SKM-1 (cell line): ENCODE results near the gene SRRT.

Source experiments
- DNase-seq: peaks from one replicate; lab custom pipeline; 2025; ENCODE audit not compliant: unreplicated experiment; lab: John Stamatoyannopoulos, UW

The SRRT gene, protein sequence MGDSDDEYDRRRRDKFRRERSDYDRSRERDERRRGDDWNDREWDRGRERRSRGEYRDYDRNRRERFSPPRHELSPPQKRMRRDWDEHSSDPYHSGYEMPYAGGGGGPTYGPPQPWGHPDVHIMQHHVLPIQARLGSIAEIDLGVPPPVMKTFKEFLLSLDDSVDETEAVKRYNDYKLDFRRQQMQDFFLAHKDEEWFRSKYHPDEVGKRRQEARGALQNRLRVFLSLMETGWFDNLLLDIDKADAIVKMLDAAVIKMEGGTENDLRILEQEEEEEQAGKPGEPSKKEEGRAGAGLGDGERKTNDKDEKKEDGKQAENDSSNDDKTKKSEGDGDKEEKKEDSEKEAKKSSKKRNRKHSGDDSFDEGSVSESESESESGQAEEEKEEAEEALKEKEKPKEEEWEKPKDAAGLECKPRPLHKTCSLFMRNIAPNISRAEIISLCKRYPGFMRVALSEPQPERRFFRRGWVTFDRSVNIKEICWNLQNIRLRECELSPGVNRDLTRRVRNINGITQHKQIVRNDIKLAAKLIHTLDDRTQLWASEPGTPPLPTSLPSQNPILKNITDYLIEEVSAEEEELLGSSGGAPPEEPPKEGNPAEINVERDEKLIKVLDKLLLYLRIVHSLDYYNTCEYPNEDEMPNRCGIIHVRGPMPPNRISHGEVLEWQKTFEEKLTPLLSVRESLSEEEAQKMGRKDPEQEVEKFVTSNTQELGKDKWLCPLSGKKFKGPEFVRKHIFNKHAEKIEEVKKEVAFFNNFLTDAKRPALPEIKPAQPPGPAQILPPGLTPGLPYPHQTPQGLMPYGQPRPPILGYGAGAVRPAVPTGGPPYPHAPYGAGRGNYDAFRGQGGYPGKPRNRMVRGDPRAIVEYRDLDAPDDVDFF

DNA sequence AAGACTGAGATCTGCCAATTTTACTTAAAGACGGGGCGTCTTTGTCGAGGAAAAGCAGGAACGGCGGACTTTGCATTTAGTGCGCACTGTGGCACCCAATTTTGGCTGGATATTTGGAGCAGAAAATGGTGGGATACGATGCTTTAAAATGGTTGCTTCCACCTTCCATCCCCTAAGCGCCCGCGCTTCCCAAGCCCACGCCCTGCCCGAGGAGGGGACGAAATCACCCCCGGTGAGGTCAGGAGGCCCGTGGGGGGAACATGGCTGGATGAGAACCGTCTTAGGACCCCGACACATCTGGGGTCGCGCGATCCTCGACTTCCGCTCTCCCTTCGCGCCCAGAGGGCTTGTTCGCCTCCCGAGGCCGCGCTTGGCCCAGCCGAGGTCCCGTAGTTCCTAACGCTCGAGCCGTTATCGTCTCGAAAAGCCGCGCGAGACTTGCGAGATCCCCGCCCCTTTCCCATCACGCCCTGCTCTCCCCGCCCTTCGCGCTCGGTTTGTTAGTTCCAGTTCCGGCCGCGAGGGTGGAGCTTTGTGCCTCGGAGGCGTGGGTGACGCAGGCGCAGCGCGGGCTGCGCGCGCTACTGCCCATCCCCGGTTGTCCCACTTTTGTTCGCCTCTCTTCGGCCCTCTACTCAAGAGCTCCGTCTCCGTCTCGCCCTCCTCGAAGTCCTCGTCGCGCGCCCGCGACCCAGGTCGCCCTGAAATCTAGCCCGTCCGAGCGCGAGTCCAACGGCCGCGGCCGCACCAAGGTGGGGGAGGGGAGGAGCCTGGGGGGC, at the start of gene SRRT:
SRRT (plus strand) TSS at position 527 of the 779 bp plus-strand sequence. CDS start 488 bp downstream, outside the sequence.
- peak; percentile 98 for DNase-seq

GRCh38 chr7:100825215-100825671, 49.7 kb upstream of the SRRT start:
- DNase-seq = no peak

GRCh38 chr7:100825751-100826513, 49.0 kb upstream of the SRRT start:
- peak; percentile 18 for DNase-seq

- no peak for DNase-seq
These were observed 48.2 kb upstream of the SRRT start for GRCh38 chr7:100826514-100827329.

DNA sequence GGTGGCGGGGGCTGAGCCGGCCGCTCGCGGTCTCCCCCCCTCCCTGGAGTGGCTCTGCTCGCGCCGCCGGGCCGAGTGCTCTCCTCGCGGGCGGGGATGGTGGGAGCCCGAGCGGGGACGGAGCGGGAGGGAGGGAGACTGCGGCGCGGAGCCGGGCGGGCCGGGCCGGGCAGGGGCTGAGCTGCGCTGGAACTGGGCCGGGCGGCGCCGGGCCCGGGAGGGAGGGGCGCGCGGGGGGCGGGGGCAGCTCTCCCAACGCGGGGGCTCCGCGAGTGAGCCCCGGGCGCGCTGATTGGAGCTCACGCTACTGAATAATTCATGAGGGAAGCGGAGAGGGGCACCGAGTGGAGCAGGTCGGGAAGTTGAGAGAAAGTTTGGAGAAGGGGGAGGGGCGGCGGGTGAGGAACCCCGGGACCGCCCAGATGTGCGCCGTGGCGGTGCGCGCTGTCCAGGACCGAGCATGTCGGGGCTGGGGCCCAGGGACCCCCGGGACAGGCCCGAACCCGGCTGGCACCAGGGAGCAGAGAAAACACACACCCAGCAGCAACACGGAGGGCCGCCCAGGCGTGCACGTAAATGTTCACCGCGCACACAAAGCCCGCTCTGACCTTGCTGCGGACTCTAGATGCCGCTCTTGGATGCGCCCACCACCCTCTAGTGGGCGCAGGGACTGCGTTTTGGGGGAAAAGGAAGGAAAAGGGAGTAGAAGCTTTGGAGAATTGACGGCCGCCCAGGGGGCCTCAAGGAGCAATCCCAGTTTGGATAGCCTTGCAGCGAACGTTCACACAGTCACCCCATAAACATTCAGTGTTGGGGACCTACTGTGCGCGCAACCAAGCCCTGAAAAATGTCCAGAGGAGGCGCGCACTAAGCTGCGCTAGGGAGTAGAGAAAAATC, 47.3 kb upstream of the SRRT start, which contains the start of gene EPHB4:
EPHB4 (minus strand) TSS at position 194 of the 897 bp plus-strand sequence. CDS start 493 bp downstream, outside the sequence.
- DNase-seq = no peak

DNA sequence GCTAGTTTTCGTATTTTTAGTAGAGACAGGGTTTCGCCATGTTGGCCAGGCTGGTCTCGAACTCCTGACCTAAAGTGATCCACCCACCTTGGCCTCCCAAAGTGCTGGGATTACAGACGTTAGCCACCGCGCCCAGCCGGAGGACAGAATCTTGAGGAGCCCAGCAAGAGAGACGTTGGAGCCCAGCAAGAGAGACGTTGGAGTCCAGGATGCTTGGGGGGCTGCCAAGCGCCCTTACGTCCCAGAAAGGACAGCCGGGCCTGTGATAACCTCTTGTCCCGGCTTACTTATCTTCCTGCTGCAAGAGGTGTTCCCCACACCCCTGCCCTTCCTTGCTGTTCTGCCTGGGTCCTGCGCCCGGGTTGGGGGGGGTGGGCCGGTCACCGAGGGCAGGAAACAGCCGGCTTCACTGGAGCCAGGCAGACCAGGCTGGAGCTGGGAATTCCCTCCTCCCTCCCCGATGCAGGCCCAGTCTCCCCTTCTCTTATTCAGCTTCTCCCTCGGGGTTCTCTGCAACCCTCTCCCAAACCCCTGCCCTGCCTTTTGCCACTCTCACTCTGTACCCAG, 45.7 kb upstream of the SRRT start:
- no peak for DNase-seq

GRCh38 chr7:100830396-100830795, 44.5 kb upstream of the SRRT start:
- DNase-seq = no peak

DNA sequence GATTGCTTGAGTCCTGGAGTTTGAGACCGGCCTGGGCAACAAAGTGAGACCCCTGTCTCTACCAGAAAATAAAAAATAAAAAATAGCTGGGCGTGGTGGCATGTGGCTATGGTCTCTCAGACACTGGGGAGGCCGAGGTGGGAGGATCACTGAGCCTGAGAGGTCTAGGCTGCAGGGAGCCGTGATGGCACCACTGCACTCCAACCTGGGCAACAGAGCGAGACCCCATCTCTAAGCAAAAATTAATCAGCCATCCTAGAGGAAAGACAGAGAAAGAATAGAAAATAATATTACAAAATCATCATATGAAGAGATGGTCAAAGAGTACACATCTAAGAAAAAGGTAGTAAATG, 42.6 kb upstream of the SRRT start:
- DNase-seq = no peak

DNA sequence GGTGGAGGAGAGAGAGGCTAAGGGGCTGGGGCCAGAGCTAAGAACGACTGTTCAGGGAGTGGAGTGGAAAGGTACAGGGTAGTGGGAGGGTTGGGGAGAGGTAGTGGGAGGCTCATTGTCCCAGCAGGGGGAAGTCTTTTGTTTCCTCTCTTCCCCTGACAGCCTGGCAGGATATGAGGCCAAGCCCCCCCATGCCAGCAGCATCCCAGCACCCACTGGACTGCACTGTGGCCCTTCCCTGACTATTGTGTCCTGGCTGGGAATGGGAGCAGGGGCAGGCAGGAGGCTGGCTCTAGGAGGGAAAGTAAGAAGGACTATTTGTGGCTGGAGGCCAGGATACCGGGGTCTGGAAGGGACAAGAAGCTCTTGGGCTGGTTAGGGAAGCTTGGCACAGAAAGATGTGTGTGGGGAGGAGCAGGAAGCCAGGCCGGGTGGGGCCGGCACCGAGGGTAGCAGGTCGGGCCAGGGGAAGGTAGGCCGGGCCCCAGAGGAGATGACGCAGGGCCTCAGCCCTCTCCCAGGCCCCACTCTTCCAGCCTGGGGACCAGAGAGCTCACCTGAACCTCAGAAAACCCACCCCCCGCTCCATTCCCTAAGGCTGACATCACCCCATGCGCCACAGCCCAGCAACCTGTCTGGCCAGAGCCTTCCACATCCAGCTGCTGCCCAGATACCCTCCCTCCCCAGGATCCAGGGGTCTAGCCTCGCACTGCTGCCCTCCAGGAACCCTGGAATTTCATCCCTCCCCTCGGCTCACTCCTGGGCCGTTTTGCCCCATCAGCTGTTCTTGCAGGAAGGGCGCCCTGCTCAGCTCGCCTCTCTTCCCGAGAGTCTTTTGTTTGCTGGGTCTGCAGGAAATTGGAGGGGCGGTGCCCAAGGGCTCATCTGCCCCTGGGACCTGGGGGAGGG, 38.7 kb upstream of the SRRT start:
- DNase-seq = no peak

DNA sequence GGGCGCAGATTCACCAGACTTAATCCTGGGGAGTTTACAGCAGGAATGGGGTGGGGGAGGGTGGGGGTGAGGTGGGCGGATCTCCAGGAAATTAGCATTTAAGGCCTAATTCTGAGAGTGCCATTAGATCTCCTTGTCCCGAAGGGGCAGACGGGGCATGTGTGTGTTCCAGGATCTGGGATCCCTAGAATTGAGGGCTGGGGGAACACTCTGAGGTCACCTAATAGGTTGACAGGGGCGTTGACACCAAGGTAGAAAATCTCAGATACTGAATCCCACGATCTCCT, 38.1 kb upstream of the SRRT start:
- DNase-seq = no peak

DNA sequence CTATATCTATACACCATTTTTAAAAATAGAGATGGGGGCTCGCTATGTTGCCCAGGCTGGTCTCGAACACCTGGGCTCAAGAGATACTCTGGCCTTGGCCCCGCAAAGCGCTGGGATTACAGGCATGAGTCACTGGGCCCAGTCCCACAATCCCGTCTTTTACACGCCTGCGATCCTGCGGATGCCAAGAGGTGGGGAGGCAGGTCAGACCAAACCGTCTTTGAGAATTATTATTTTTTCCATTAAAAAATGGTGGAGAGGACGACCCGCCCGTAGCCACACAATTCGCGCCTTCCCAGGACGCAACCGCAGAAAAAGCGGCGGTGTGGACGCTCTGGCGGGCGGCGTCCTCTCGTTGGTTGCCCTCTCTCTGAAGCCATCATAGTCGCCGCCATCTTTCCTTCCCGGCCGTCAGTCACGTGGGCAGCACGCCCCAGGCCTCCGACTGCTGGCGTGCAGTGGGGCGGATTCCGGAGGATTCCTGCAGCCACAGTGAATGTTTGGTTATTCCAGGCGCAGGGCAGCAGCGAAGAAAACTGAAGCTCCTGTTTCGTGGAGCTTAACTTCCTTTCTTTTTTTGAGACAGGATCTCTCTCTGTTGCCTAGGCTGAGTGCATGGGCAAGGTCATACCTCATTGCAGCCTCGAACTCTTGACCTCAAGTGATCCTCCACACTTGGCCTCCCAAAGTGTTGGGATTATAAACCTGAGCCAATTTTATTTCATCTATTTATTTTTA, 37.6 kb upstream of the SRRT start:
- DNase-seq = no peak

- no peak for DNase-seq
These were observed 35.5 kb upstream of the SRRT start for GRCh38 chr7:100839361-100839760.

- DNase-seq = no peak
These were observed 34.3 kb upstream of the SRRT start for GRCh38 chr7:100840470-100841100.

GRCh38 chr7:100847360-100847759, 27.5 kb upstream of the SRRT start:
- no peak for DNase-seq

- DNase-seq = peak; percentile 77
These were observed 22.6 kb upstream of the SRRT start, which contains the start of gene SLC12A9 for GRCh38 chr7:100852048-100852872. Gene SLC12A9 (plus strand): TSS chr7:100852713. CDS start chr7:100854198, 1,485 bp downstream.
